Thoracic aorta (tissue), 2 donors: ENCODE results near the gene SLC4A11. TPM values are rescaled to one million over a fixed set of nuclear protein-coding genes. Genes with fewer than 3 reads are reported as not detected.

Source experiments
- ATAC-seq: fragments of 150-250 bp; one replicate; pipeline ENCODE4 v1.8.0; 2017; ENCODE audit warnings: low read depth; ENCODE audit not compliant: insufficient number of reproducible peaks, low FRiP score
- DNase-seq: peaks from one replicate; pipeline ENCODE4 v3.0.0-alpha.2; 2020; ENCODE audit warnings: low spot score
- H3K27ac ChIP-seq, 2 donors: fragments of 200-600 bp; sonication (generic); 1 replicate in 1 of 2; 2 replicates in 1 of 2; pipeline ENCODE4 v1.5.1; 2016; ENCODE audit warnings: mild to moderate bottlenecking in 2 of 2, moderate library complexity in 2 of 2
- H3K27me3 ChIP-seq: fragments of 200-600 bp; sonication (generic); replicated peaks from 2 replicates; pipeline ENCODE4 v1.6.0; 2016; ENCODE audit warnings: mild to moderate bottlenecking; ENCODE audit not compliant: insufficient read depth
- H3K36me3 ChIP-seq: fragments of 200-600 bp; sonication (generic); one replicate; pipeline ENCODE4 v1.5.1; 2016
- H3K4me1 ChIP-seq, 2 donors: fragments of 200-600 bp; sonication (generic); 1 replicate in 1 of 2; 2 replicates in 1 of 2; pipeline versions ENCODE4 v1.5.1 to v1.6.0; 2016; ENCODE audit warnings: low read depth in 2 of 2, mild to moderate bottlenecking in 1 of 2; ENCODE audit not compliant: control insufficient read depth in 1 of 2
- H3K4me3 ChIP-seq: fragments of 200-600 bp; sonication (generic); 2 replicates; pipeline ENCODE4 v1.5.1; 2016; ENCODE audit warnings: mild to moderate bottlenecking
- H3K9me3 ChIP-seq: fragments of 200-600 bp; sonication (generic); 2 replicates; pipeline ENCODE4 v1.5.1; 2016
- total RNA-seq, 2 donors: library from RNA; depleted of rRNA; stranded (reverse); fragments of >200 nt; gene quantifications; one replicate each; pipeline versions ENCODE4 v1.1.0 to v1.2.3, GENCODE V29; 2016
- TF ChIP-seq, protein P1 (sequence below): fragments of 200-600 bp; sonication (generic); IDR thresholded peaks from one replicate; pipeline ENCODE4 v1.5.1; 2019; ENCODE audit warnings: antibody characterized with exemption

SLC4A11 gene
- total RNA-seq, 2 donors from 2014 or later = 0.27 TPM; not detected in 1

DNA sequence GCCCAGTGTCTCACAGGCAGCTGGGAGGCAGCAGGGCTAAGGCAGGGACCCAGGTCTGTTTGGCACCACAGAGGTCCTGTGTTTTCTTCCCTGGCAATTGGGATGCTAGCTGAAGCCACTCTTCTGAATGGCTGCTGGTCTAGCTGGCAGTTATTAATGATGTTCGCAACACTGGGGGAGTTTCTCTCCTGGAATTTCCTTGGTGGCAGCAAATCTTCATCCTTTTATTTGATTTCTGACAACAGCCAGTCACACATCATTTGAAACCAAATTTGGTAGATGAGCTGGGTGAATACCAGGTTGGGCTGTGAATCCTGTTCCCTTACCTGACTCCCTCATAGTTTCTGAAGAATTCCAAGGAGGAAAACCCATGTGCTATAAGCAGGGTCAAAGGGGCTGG is 40.8 kb upstream of the SLC4A11 start:
- Histone ChIP-seq H3K4me1 (no peaks in the 10 kb centered on the region), H3K4me3 (no peak overlapping the region), H3K27ac (no peak overlapping the region), H3K9me3 (no peaks in the 10 kb centered on the region), H3K36me3 (peaks cover 80% of the 10 kb centered on the region), H3K27me3 (no peaks in the 10 kb centered on the region)
- TF ChIP-seq, protein P1, sequence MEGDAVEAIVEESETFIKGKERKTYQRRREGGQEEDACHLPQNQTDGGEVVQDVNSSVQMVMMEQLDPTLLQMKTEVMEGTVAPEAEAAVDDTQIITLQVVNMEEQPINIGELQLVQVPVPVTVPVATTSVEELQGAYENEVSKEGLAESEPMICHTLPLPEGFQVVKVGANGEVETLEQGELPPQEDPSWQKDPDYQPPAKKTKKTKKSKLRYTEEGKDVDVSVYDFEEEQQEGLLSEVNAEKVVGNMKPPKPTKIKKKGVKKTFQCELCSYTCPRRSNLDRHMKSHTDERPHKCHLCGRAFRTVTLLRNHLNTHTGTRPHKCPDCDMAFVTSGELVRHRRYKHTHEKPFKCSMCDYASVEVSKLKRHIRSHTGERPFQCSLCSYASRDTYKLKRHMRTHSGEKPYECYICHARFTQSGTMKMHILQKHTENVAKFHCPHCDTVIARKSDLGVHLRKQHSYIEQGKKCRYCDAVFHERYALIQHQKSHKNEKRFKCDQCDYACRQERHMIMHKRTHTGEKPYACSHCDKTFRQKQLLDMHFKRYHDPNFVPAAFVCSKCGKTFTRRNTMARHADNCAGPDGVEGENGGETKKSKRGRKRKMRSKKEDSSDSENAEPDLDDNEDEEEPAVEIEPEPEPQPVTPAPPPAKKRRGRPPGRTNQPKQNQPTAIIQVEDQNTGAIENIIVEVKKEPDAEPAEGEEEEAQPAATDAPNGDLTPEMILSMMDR = no peak
- DNase-seq (no peak), ATAC-seq (no peak)

DNA sequence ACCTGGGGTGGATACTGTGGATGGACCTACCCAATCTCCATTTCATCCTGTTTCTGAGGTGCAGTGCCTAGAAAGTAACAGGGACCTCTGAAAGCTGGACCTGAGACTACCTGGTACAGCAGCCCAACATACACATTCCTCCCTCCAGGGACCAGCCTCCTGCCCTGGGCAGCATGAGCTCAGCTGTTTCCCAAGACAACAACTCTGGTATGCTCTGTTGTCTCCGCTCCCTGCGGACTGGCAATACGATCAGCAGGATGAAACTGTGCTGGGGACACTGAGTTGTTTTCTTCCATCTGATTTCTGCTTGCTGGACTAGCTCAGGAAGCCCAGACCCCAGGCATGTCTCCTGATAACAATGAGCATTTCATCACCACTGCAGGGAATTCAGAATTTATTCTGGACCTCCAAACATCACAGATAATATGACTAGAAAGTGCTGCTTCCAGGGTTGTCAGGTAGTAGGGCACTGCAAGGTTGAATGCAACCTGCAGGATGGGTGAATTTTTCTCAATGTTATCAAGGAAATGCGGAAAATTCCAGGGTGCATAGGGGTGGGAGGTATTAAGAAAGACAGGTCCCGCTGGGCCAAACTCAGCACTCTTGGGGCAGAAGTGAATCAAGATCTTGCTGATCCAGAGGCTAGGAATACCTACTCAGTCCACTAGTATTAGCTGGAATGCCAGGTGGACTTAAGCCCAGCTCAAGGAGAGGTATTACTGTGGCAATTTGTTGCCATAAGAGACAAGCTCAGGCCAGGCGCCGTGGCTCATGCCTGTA is 38.9 kb upstream of the SLC4A11 start:
- TF ChIP-seq, protein P1 = no peak
- H3K27ac ChIP-seq = no peak overlapping the region
- ATAC-seq (no peak), DNase-seq (no peak)
- no peaks in the 10 kb centered on the region for H3K4me1 ChIP-seq
- H3K27me3 ChIP-seq = no peaks in the 10 kb centered on the region
- H3K4me3 ChIP-seq = no peak overlapping the region
- H3K36me3 ChIP-seq = peaks cover 79% of the 10 kb centered on the region
- H3K9me3 ChIP-seq = no peaks in the 10 kb centered on the region

DNA sequence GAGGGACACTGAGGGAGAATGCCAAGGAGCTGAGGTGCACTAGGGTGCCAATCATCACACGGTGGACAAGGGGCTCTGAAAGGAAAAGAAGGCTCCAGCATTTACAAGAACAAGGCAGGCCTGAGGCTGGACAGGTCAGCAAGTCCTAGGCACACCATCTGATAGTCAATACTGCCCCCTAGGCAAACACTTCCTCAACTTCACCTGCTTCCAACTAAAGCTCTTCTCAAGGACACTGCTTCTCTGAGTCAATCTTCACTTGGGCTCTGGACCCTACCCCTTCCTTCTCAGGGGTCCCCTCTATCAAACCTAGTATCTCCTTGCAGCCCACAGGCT is 37.7 kb upstream of the SLC4A11 start:
- ATAC-seq (no peak), DNase-seq (no peak)
- TF ChIP-seq, protein P1 = no peak
- Histone ChIP-seq H3K9me3 (no peaks in the 10 kb centered on the region), H3K36me3 (peaks cover 69% of the 10 kb centered on the region), H3K4me3 (no peak overlapping the region), H3K4me1 (no peaks in the 10 kb centered on the region), H3K27me3 (no peaks in the 10 kb centered on the region), H3K27ac (no peak overlapping the region)

DNA sequence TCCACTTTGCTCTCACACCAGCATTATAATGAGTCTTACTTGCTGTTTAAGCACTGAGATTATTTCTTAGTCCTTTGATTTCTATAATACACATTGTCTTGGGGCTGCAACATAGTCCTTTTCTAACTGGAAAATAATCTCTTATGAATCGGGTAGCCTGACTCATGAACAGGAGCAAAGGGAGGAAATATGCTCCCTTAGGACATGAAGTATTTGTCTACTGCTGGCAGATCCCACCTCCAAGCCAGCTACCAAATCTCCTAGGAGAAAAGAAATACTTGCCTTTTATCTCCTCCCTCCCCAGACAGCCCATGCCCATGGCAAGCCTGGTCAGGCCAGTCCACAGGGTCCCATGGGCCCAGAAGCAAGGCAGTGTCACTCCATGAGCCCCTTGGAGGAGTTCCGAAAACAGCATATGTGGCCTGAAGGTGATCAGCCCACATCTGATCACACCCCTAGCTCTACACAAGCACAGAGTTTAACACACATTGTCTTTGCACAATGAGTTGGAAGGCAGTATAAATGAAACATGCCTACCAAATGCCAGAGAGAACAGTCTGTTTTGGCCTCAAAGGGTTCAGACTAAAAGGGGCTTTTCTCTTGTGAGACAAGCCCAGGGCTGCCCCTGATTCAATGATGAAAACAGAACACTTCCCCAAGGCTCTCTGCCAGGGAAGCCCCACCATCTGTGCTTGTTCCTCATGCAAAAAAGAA is 37.1 kb upstream of the SLC4A11 start:
- H3K27me3 ChIP-seq = no peaks in the 10 kb centered on the region
- H3K9me3 ChIP-seq = no peaks in the 10 kb centered on the region
- ATAC-seq (no peak), DNase-seq (no peak)
- no peak overlapping the region for H3K4me3 ChIP-seq
- H3K36me3 ChIP-seq = peaks cover 64% of the 10 kb centered on the region
- H3K27ac ChIP-seq = no peak overlapping the region
- H3K4me1 ChIP-seq = no peaks in the 10 kb centered on the region
- TF ChIP-seq, protein P1 = no peak

DNA sequence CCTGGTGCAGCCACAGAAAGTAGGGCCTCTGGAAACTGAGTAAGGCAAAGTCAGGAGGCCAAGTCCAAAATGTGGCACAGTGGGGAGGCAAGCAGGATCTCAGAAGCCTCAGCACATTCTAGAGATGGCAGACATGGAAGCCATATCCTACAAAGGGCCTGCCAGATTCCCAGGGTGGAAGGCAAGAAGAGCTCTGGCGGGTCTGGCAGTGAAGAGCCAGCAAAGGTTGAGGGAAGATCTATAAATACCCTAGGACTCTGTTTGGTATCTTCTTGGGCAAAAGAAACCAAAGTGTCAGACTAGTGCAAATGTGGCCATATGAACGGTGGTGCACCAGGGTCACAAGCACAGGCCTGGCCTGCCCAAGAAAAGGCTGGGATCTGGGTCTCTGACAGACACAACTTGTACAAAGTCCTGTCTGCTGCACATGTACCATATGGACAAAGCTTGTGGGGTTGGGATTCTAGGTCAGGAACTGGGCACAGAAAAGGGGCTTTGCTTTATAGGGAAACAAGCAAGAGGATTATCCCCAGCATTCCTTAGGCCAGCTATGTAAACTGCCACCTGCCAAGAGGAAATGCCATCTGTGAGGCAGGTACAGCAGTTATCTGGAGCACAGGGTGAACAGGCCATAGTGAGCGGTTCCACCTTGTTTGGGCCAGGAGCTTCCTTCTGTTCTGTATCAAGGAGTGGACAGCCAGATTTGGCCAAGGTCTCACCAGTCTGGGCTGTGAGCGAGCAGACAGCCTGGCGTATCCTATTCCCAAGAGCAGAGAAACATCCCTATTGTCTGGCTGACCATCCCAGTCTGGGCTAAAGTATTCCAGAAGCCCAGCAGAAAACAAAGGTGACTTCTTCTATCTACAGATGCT is 36.3 kb upstream of the SLC4A11 start:
- H3K36me3 ChIP-seq = peaks cover 58% of the 10 kb centered on the region

More for the DNA sequence above, 36.3 kb upstream of the SLC4A11 start:
- no peak overlapping the region for H3K4me3 ChIP-seq
- H3K27ac ChIP-seq = no peak overlapping the region
- ATAC-seq (no peak), DNase-seq (no peak)
- TF ChIP-seq, protein P1 = no peak
- no peaks in the 10 kb centered on the region for H3K9me3 ChIP-seq
- H3K4me1 ChIP-seq = no peaks in the 10 kb centered on the region
- no peaks in the 10 kb centered on the region for H3K27me3 ChIP-seq
